SK-N-SH (cell line): ENCODE results near the gene MAST4. TPM values are rescaled to one million over a fixed set of nuclear protein-coding genes. Genes with fewer than 3 reads are reported as not detected.

ENCODE experiments used
- CTCF ChIA-PET: fragments of 300-600, 350-600 bp; formaldehyde crosslinking; extraction: SDS; loops from one replicate; lab custom pipeline; 2021; lab: Yijun Ruan, JAX
- POLR2A ChIA-PET: fragments of 350-600 bp; sonication (Branson Sonifier 250); formaldehyde crosslinking; extraction: SDS; loops from one replicate; lab custom pipeline; 2020; ENCODE audit warnings: antibody characterized with exemption, inconsistent platforms; lab: Yijun Ruan, JAX
- DNase-seq: peaks from one replicate; pipeline ENCODE4 v3.0.0; 2012
- H2AFZ ChIP-seq: fragments of 200-600 bp; sonication (generic); 2 replicates; pipeline ENCODE4 v1.8.1; 2016; ENCODE audit warnings: antibody characterized with exemption, mild to moderate bottlenecking, low read depth
- H3F3A ChIP-seq: fragments of 200-600 bp; sonication (generic); replicated peaks from 2 replicates; pipeline ENCODE3; 2016; ENCODE audit warnings: antibody characterized with exemption, mild to moderate bottlenecking; ENCODE audit not compliant: insufficient read depth
- H3K27ac ChIP-seq, 2 experiments: fragments of 200-500 bp in 1 of 2; fragments of 200-600 bp in 1 of 2; sonication (Bioruptor generic) in 1 of 2; sonication (generic), shearing (Covaris generic) in 1 of 2; 2 replicates each; pipeline versions ENCODE4 v1.5.1 to v1.6.1; 2014 to 2016; ENCODE audit warnings: low read depth in 2 of 2, inconsistent platforms in 1 of 2, low read length in 1 of 2, mild to moderate bottlenecking in 1 of 2, mixed read lengths in 1 of 2
- H3K27me3 ChIP-seq: fragments of 200-600 bp; sonication (generic), shearing (Covaris generic); 2 replicates; pipeline ENCODE4 v1.6.1; 2016; ENCODE audit warnings: mixed run types; ENCODE audit not compliant: insufficient read depth
- H3K36me3 ChIP-seq, 2 experiments: fragments of 200-500 bp in 1 of 2; fragments of 200-600 bp in 1 of 2; sonication (Bioruptor generic) in 1 of 2; sonication (generic) in 1 of 2; replicated peaks in 1 of 2; 2 replicates each; pipeline versions ENCODE3 to v1.5.1; 2014 to 2016; ENCODE audit warnings: low read length in 1 of 2, mild to moderate bottlenecking in 1 of 2; ENCODE audit not compliant: insufficient read depth in 2 of 2, control insufficient read depth in 1 of 2
- H3K4me1 ChIP-seq, 2 experiments: fragments of 200-500 bp in 1 of 2; fragments of 200-600 bp in 1 of 2; sonication (Bioruptor generic) in 1 of 2; sonication (generic), shearing (Covaris generic) in 1 of 2; 2 replicates each; pipeline versions ENCODE4 v1.5.1 to v1.6.1; 2014 to 2016; ENCODE audit warnings: low read depth in 1 of 2, low read length in 1 of 2, mixed run types in 1 of 2; ENCODE audit not compliant: insufficient read depth in 2 of 2, control insufficient read depth in 1 of 2
- H3K4me2 ChIP-seq: fragments of 200-600 bp; sonication (generic), shearing (Covaris generic); 2 replicates; pipeline ENCODE4 v1.6.1; 2017; ENCODE audit warnings: mixed run types
- H3K4me3 ChIP-seq, 2 experiments: fragments of 200-500 bp in 1 of 2; fragments of 200-600 bp in 1 of 2; sonication (Bioruptor generic) in 1 of 2; sonication (generic), shearing (Covaris generic) in 1 of 2; 2 replicates each; pipeline versions ENCODE4 v1.5.1 to v1.8.1; 2014 to 2016; ENCODE audit warnings: low read depth in 2 of 2, inconsistent platforms in 1 of 2, low read length in 1 of 2, mild to moderate bottlenecking in 1 of 2, mixed read lengths in 1 of 2, moderate library complexity in 1 of 2
- H3K79me2 ChIP-seq: fragments of 200-600 bp; sonication (generic); 2 replicates; pipeline ENCODE4 v1.8.1; 2017; ENCODE audit warnings: mild to moderate bottlenecking; ENCODE audit not compliant: insufficient read depth
- H3K9ac ChIP-seq: fragments of 200-600 bp; sonication (generic); 2 replicates; pipeline ENCODE4 v1.6.1; 2017; ENCODE audit warnings: mixed run types
- H3K9me2 ChIP-seq: fragments of 200-600 bp; sonication (generic); 2 replicates; pipeline ENCODE4 v1.6.1; 2017; ENCODE audit warnings: mixed run types
- H3K9me3 ChIP-seq: fragments of 200-600 bp; sonication (generic); 2 replicates; pipeline ENCODE4 v1.6.1; 2017; ENCODE audit warnings: mixed run types, mild to moderate bottlenecking, moderate library complexity
- H4K20me1 ChIP-seq: fragments of 200-600 bp; sonication (generic); 2 replicates; pipeline ENCODE4 v1.6.1; 2017; ENCODE audit warnings: mild to moderate bottlenecking, mixed run types; ENCODE audit not compliant: insufficient read depth
- CHD2 ChIP-seq: fragments of 150-350 bp; IDR thresholded peaks from 2 replicates; pipeline ENCODE4 v1.6.1; 2018; ENCODE audit warnings: low read length; ENCODE audit not compliant: partially characterized antibody
- EP300 ChIP-seq, 2 experiments: IDR thresholded peaks; 2 replicates each; pipeline versions ENCODE4 v1.4.0 to v1.6.1; 2012; ENCODE audit warnings: borderline replicate concordance in 1 of 2, low read depth in 1 of 2, low read length in 1 of 2
- EZH2phosphoT487 ChIP-seq: fragments of 200-600 bp; sonication (generic); IDR thresholded peaks from 2 replicates; pipeline ENCODE4 v1.6.1; 2017; ENCODE audit warnings: low read depth, mixed run types, mild to moderate bottlenecking, antibody characterized with exemption, moderate library complexity, borderline replicate concordance
- GABPA ChIP-seq: IDR thresholded peaks from 2 replicates; pipeline ENCODE4 v1.4.0; 2012; ENCODE audit warnings: low read depth, mild to moderate bottlenecking
- GATA2 ChIP-seq: sonication (generic); formaldehyde crosslinking; IDR thresholded peaks from 2 replicates; pipeline ENCODE4 v1.5.0; 2020; ENCODE audit warnings: mild to moderate bottlenecking, missing genetic modification reagents
- IRF3 ChIP-seq: fragments of 150-350 bp; IDR thresholded peaks from 2 replicates; pipeline ENCODE4 v1.6.1; 2016; ENCODE audit warnings: mild to moderate bottlenecking, low read depth, low read length
- MAX ChIP-seq: IDR thresholded peaks from 2 replicates; pipeline ENCODE4 v1.4.0; 2012; ENCODE audit warnings: low read depth
- PBX3 ChIP-seq: IDR thresholded peaks from 2 replicates; pipeline ENCODE4; 2012
- POLR2AphosphoS5 ChIP-seq: IDR thresholded peaks from 2 replicates; pipeline ENCODE4 v1.6.1; 2012; ENCODE audit warnings: low read depth, low read length
- RAD21 ChIP-seq: IDR thresholded peaks from 2 replicates; pipeline ENCODE4 v1.6.1; 2012; ENCODE audit warnings: mild to moderate bottlenecking, low read length
- RFX5 ChIP-seq: IDR thresholded peaks from 2 replicates; pipeline ENCODE4 v1.6.1; 2012; ENCODE audit warnings: mild to moderate bottlenecking, improper control_type of control experiment, low read length
- RXRA ChIP-seq: IDR thresholded peaks from 2 replicates; pipeline ENCODE4 v1.4.0; 2012; ENCODE audit warnings: low read depth, mild to moderate bottlenecking, borderline replicate concordance
- TAF1 ChIP-seq: IDR thresholded peaks from 2 replicates; pipeline ENCODE4 v1.6.1; 2012; ENCODE audit warnings: low read depth, mild to moderate bottlenecking, low read length, moderate library complexity, borderline replicate concordance
- TCF12 ChIP-seq: IDR thresholded peaks from 2 replicates; pipeline ENCODE4 v1.4.0; 2012
- TEAD4 ChIP-seq: IDR thresholded peaks from 2 replicates; pipeline ENCODE4 v1.4.0; 2012; ENCODE audit warnings: mild to moderate bottlenecking, borderline replicate concordance; ENCODE audit not compliant: insufficient read depth
- YY1 ChIP-seq: IDR thresholded peaks from 2 replicates; pipeline ENCODE4 v1.4.0; 2012; ENCODE audit warnings: low read depth, mild to moderate bottlenecking
- WGBS: methylation state at CpG from one replicate; pipeline ENCODE4 v1.1.6; 2017; ENCODE audit warnings: low lambda C conversion rate; 5-methylcytosine and 5-hydroxymethylcytosine counted together
- polyA plus RNA-seq, 3 experiments: library from polyadenylated mRNA; depleted of rRNA; stranded (reverse); fragments of >200 nt; gene quantifications; 2 replicates each; pipeline ENCODE4 v1.2.3, GENCODE V29; 2012

MAST4 gene
- polyA plus RNA-seq, 1 of the 3 experiments (the other 2 are of a cell fraction) = 2.2 TPM

GRCh38 chr5:66708368-66708767, 112.2 kb downstream of the MAST4 start:
- peaks cover 0 to 4% of the 10 kb centered on the region in 2 experiments; a peak in 2 of 4 replicates for H3K4me1 ChIP-seq
- no peaks in the 10 kb centered on the region for H4K20me1 ChIP-seq
- no peak overlapping the region for H2AFZ ChIP-seq
- H3F3A ChIP-seq = no peaks in the 10 kb centered on the region
- 6% methylated on average over 1 of the region's 1 CpG for WGBS
- no peak overlapping the region for H3K9ac ChIP-seq
- H3K9me2 ChIP-seq = no peaks in the 10 kb centered on the region
- no peak for DNase-seq
- H3K9me3 ChIP-seq = no peaks in the 10 kb centered on the region
- no peaks in the 10 kb centered on the region for H3K27me3 ChIP-seq
- CTCF ChIA-PET = interaction anchor here (0.8 to 1.5 kb wide), 3 partner anchors 15 to 402 kb away, joined by 3 to 4 read pairs (median 3); no protein-coding TSS in a partner anchor
- H3K4me3 ChIP-seq = no peak overlapping the region
- H3K27ac ChIP-seq = no peak overlapping the region
- TF ChIP-seq YY1 (no peak), GATA2 (CRISPR knock-in tag) (no peak), TEAD4 (no peak), MAX (no peak), CHD2 (no peak), TCF12 (no peak), RAD21 (no peak), RXRA (no peak), EZH2phosphoT487 (no peak), RFX5 (no peak), PBX3 (no peak), EP300 (IDR thresholded peaks at IDR 0.05; ENCODE audit: borderline replicate concordance in 1 of 2, low read depth in 1 of 2, low read length in 1 of 2) (no peak), IRF3 (no peak), GABPA (no peak), TAF1 (no peak)
- TF ChIP-seq, all 33 proteins: peak for 0
- Histone ChIP-seq H3K4me2 (no peak overlapping the region), H3K36me3 (no peaks in the 10 kb centered on the region), H3K79me2 (no peaks in the 10 kb centered on the region)
- POLR2A ChIA-PET = no interaction called here

- POLR2A ChIA-PET = no interaction called here
- WGBS = 21% methylated on average over 5 of the region's 5 CpGs
- H3K27ac ChIP-seq = no peak overlapping the region
- no peaks in the 10 kb centered on the region for H3K9me3 ChIP-seq
- peak; percentile 30 for TF ChIP-seq TCF12
- TF ChIP-seq POLR2AphosphoS5 = no peak
- no peak overlapping the region for H3K9ac ChIP-seq
- H3K4me1 ChIP-seq = no peaks in the 10 kb centered on the region
- H2AFZ ChIP-seq = no peak overlapping the region
- H3K4me3 ChIP-seq = no peak overlapping the region
- no peaks in the 10 kb centered on the region for H3K27me3 ChIP-seq
- H3K4me2 ChIP-seq = no peak overlapping the region
- DNase-seq = no peak
- H3K9me2 ChIP-seq = no peaks in the 10 kb centered on the region
- H3K36me3 ChIP-seq = no peaks in the 10 kb centered on the region
- H3K79me2 ChIP-seq = no peaks in the 10 kb centered on the region
- no peaks in the 10 kb centered on the region for H4K20me1 ChIP-seq
- no peaks in the 10 kb centered on the region for H3F3A ChIP-seq
- CTCF ChIA-PET = no interaction called here
Observed at GRCh38 chr5:66710557-66711088, 114.4 kb downstream of the MAST4 start.
